NCI-H1048 (cell line): ENCODE data around the gene CDS1.
"Not testable (repeated sequence)": the region's sequence is repeated elsewhere in the genome, so short reads cannot be mapped to it uniquely, and the experiment has no call there.

ENCODE experiments used
- DNase-seq: peaks from one replicate; lab custom pipeline; 2025; lab: John Stamatoyannopoulos, UW

CDS1 gene

GRCh38 chr4:84582988-84583875 is at the start of gene CDS1:
Gene CDS1, plus strand, starts transcription at chr4:84583127. Its CDS starts 275 bp downstream, at chr4:84583402.
- peak; percentile 68 for DNase-seq

- DNase-seq: no peak
Observed at GRCh38 chr4:84535901-84536300, 47.0 kb upstream of the CDS1 start.

DNA sequence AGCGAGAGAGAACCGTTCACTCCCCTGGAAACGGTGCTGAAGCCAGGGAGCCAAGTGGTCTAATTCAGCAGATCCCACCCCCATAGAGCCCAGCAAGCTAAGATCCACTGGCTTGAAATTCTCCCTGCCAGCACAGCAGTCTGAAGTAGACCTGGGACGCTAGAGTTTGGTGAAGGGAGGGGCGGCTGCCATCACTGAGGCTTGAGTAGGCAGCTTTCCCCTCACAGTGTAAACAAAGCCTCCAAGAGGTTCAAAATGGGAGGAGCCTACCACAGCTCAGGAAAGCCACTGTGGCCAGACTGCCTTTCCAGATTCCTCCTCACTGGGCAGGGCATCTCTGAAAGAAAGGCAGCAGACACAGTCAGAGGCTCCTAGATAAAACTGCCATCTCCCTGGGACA is 37.8 kb upstream of the CDS1 start:
- DNase-seq: no peak

DNA sequence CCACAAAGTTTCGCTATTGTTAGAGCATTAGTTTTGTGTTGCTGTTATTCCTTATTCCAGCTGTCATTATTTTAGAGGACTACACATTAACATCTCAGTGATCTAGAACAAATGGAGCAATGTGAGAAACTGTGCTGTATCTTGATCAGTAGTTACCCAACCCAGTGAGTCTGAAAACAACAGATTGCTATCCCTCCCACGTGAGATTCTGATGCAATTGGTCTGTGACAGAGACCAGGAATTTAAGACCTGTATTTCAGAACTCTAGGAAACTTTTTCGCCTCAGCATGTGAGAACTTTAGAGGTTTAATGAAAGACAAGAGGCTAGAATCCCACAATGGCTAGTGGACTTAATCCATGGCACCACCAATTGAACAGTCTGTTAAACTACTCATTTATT is 35.7 kb upstream of the CDS1 start:
- DNase-seq: no peak

GRCh38 chr4:84549191-84549590 is 33.7 kb upstream of the CDS1 start:
- not testable (repeated sequence) for DNase-seq

DNA sequence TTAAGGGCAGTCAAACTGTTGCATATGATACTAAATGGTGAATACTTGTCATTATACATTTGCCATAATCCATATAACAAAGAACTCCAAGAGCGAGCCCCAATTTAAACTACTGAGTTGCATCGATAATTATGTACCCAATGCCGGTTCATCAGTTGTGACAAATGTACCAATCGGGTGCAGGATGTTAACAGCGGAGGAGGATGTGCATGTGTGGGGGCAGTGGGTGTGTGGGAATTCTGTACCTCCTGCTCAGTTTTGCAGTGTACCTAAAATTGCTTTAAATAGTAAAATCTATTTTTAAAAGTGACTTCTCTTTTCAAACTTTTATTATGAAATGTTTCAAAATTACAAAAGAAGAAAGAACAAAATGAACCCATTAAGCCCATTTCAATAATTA is 20.8 kb upstream of the CDS1 start:
- no peak for DNase-seq

GRCh38 chr4:84563002-84563401 is 19.9 kb upstream of the CDS1 start:
- no peak for DNase-seq

DNA sequence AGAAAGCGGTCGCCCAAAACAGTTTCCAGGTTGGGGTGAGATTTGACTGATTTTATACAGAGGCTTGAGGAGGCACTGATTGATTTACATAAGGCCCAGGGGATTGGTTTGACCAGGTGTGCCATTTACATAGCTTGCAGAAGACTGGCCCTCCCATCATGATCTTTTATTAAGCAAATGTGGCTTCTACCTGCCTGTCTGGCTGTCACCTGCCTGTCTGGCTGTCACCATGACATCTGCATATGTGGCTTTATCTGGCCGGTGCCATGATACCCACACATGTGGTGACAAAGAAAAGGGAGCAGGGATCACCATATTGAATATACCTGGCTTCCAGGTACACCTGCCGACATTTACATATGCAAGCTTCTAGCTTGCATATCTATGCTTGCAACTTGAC is 17.0 kb upstream of the CDS1 start:
- no peak for DNase-seq

DNA sequence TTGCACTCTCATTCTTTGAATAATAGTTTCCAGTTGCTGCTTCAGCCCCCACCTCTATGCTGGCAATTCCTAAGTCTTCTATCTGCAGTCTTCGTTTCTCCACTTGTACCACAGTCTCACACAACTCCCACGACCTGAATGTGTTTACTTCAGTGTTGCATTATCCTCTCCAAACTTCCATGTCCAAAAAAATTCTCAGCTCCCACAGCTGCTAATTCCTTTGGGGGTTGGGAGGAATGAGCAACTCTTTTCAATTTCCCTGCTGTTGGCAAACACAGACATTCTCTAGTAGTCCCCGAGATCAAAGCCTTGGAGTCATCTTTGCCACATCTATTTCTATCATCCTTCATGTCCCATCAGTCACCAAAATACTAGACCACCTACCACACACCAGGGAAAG is 14.4 kb upstream of the CDS1 start:
- DNase-seq: no peak

GRCh38 chr4:84569009-84569408 is 13.9 kb upstream of the CDS1 start:
- DNase-seq: no peak

DNA sequence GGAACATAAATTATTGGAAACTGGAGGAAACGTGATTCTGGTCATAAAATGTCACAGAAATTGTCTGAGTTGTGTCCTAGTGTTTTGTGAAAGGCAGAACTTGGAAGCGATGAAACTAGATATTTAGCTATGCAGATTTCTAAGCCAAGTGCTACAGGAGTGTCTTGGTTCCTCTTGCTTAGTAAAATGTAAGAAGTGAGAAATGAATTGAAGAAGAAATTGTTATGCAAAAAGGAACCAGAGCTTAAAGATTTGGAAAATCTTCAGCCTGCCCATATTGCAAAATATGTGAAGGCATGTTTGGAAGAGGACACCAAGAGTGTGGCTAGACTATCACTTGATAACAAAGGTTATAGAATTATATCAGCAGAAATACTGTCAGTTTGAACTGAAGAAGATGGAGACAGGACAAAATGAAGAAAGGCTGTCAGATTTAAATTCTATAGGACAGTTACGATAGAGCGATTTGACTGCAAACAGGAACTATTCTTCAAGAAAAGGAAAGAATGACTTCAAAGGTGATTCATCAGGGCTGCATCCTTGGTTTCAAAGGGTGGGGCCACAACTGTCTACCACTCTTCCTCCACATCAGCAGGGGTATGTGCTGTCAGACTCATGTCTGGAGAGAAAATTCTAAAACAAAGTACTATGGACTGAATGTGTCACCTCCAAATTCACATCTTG is 9.4 kb upstream of the CDS1 start:
- DNase-seq: no peak

- no peak for DNase-seq
Observed at GRCh38 chr4:84574069-84574720, 8.7 kb upstream of the CDS1 start.

- no peak for DNase-seq
Observed at GRCh38 chr4:84578540-84579402, 4.2 kb upstream of the CDS1 start.

DNA sequence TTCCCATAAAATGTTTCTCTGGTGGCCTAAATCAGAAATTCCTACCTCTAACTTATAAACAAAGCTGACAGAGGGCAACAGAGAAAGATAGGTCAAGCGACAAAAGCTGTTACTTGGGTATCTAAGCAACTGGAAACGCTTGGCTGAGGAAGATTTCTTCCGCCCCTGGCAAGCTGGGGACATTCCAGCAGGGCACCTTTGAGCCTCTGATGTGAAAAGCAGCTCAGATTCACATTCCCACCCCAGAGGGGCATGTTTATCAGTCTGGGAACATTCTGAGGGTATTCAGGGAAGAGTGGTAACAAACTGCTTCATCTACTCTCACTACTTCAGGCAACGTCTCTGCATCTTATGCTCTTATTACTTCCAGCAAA is 3.5 kb upstream of the CDS1 start:
- DNase-seq: no peak

- peak; percentile 68 for DNase-seq
Observed at GRCh38 chr4:84582302-84582987, 482 bp upstream of the CDS1 start.

- no peak for DNase-seq
Observed at GRCh38 chr4:84583876-84584380, 1.0 kb downstream of the CDS1 start.

GRCh38 chr4:84585251-84585650 is 2.3 kb downstream of the CDS1 start:
- DNase-seq: no peak

DNA sequence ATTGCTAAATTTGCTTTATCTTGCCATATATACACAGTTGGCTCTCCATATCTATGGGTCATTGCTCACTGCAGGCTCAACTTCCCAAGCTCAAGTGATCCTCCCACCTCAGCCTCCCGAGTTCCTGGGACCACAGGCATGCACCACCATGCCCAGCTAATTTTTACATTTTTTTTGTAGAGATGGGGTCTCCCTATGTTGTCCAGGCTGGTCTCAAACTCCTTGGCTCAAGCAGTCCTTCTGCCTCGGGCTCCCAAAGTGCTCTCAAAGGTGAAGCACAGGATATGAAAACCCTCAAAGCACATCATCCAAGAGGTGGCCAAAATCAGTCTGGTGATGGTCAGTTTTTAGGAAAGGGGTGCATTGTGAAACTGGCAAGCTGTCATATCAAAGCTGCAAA is 11.8 kb downstream of the CDS1 start:
- no peak for DNase-seq

DNA sequence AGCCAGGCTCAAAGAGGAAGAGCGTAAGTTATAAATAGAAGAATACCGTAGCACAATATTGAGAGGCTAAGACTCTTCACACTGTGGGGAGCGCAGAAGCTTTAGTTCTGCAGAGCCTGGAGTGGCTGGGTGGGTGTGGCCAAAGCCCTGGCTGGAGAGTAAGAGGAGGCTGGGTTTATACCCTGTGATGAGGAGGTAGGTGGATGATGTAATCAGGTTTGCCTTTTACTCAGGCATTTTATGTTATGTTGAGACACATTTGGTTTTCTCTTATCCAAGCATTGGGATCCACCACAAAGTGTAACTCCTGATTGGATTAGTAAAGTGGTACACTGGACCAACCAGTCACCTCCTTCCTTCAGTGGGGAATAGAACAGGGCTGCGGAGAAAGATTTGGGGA is 13.9 kb downstream of the CDS1 start:
- DNase-seq: no peak

DNA sequence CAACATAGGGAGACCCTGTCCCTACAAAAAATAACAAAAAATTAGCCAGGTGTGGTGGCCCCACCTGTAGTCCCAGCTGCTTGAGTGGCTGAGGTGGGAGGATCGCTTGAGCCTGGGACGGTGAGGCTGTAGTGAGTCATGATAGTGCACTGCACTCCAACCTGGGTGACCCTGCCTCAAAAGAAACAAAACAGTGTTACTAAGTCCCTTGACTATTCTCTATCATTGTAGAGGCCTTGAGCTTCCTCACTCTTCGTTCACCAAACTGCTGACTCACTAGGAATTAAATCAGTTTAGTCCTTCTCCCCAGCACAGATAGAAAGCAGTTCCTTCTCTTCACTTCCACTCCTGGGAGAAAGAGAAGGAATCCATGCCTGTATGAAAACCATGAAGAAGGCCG is 14.5 kb downstream of the CDS1 start:
- DNase-seq: no peak

DNA sequence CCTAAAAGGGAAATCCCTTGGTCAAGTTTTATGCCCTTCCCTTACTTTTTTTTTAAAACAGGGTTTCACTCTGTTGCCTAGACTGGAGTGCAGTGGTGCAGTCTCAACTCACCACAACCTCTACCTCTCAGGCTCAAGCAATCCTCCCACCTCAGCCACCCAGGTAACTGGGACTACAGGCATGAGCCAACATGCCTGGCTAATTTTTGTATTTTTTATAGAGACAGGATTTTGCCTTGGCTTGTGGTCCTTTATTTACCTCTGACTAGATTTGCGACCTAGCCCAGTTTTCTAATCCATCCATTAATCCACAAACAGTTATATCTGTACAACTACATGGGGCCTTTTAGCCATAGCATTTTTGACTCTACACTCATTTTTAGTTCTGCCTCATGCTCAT is 23.7 kb downstream of the CDS1 start:
- DNase-seq: no peak
